GM19035 (cell line): ENCODE data around the gene PAX5.

Experiments
- ATAC-seq: cut with Tn5 transposase; IDR thresholded peaks from one replicate; pipeline ENCODE4 v1.9.1; 2021; ENCODE audit not compliant: unreplicated experiment

The PAX5 gene

GRCh38 chr9:37025823-37026112 is 8.3 kb downstream of the PAX5 start:
- ATAC-seq, result no peak

GRCh38 chr9:37025071-37025822 is 8.8 kb downstream of the PAX5 start:
- no peak for ATAC-seq

- no peak for ATAC-seq
These were observed 16.5 kb downstream of the PAX5 start for GRCh38 chr9:37017546-37017945.

- no peak for ATAC-seq
These were observed 22.5 kb downstream of the PAX5 start for GRCh38 chr9:37011530-37011929.

- ATAC-seq, result no peak
These were observed 23.1 kb downstream of the PAX5 start for GRCh38 chr9:37010976-37011375.

- no peak for ATAC-seq
These were observed 23.9 kb downstream of the PAX5 start for GRCh38 chr9:37010180-37010579.

- ATAC-seq, result no peak
These were observed 26.8 kb downstream of the PAX5 start for GRCh38 chr9:37007295-37007694.

- ATAC-seq, result no peak
These were observed 28.4 kb downstream of the PAX5 start for GRCh38 chr9:37005517-37006140.

- ATAC-seq, result peak; percentile 34
These were observed 29.6 kb downstream of the PAX5 start for GRCh38 chr9:37004424-37004935.

GRCh38 chr9:37002413-37003217 is 31.5 kb downstream of the PAX5 start:
- ATAC-seq, result no peak

- no peak for ATAC-seq
These were observed 32.0 kb downstream of the PAX5 start for GRCh38 chr9:37002036-37002412.

GRCh38 chr9:37001459-37001858 is 32.6 kb downstream of the PAX5 start:
- no peak for ATAC-seq

GRCh38 chr9:36999728-37000333 is 34.2 kb downstream of the PAX5 start:
- ATAC-seq, result no peak

- ATAC-seq, result no peak
These were observed 36.7 kb downstream of the PAX5 start for GRCh38 chr9:36997414-36997813.

GRCh38 chr9:36996706-36997086 is 37.4 kb downstream of the PAX5 start:
- ATAC-seq, result no peak

- ATAC-seq, result no peak
These were observed 38.0 kb downstream of the PAX5 start for GRCh38 chr9:36995927-36996705.

- peak; percentile 56 for ATAC-seq
These were observed 39.9 kb downstream of the PAX5 start for GRCh38 chr9:36993933-36994764.

GRCh38 chr9:36992501-36993316 is 41.4 kb downstream of the PAX5 start:
- ATAC-seq, result no peak

GRCh38 chr9:36991516-36992134 is 42.4 kb downstream of the PAX5 start:
- no peak for ATAC-seq
